OCI-LY1 (cell line): ENCODE results near the gene BMPR1B.

Experiments
- EZH2 ChIP-seq: fragments of 200-600 bp; sonication (generic), shearing (Covaris generic); IDR thresholded peaks from 2 replicates; pipeline ENCODE4 v1.8.0; 2017; ENCODE audit warnings: borderline replicate concordance, mixed run types, mild to moderate bottlenecking, antibody characterized with exemption, low read length, moderate library complexity, mixed read lengths
- TF ChIP-seq, protein P1 (sequence below): fragments of 200-600 bp; sonication (generic), shearing (Covaris generic); IDR thresholded peaks from 2 replicates; pipeline ENCODE4 v1.5.1; 2017; ENCODE audit warnings: mild to moderate bottlenecking, antibody characterized with exemption, low read length, moderate library complexity, mixed read lengths

DNA sequence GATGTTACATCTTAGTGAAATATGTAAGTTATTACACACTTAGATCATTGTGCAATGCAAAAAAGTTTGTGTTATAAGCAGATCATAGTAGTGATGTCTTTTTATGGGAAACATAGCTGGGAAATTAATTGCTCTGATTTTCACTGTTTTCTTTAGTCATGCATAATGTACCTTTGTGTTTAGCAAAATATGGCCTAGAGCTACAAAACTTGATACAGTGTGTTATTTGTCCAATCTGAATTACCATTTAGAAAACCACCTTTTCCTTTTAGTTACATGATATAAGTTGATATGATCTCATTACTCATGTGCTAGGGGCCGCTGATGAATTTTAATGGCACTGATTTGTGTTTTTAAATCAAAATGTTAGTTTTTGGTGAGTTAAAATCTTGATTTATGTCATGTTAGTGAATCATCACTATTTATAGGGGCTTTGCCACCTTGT is 2.0 kb downstream of the BMPR1B start:
- TF ChIP-seq, protein P1, sequence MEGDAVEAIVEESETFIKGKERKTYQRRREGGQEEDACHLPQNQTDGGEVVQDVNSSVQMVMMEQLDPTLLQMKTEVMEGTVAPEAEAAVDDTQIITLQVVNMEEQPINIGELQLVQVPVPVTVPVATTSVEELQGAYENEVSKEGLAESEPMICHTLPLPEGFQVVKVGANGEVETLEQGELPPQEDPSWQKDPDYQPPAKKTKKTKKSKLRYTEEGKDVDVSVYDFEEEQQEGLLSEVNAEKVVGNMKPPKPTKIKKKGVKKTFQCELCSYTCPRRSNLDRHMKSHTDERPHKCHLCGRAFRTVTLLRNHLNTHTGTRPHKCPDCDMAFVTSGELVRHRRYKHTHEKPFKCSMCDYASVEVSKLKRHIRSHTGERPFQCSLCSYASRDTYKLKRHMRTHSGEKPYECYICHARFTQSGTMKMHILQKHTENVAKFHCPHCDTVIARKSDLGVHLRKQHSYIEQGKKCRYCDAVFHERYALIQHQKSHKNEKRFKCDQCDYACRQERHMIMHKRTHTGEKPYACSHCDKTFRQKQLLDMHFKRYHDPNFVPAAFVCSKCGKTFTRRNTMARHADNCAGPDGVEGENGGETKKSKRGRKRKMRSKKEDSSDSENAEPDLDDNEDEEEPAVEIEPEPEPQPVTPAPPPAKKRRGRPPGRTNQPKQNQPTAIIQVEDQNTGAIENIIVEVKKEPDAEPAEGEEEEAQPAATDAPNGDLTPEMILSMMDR, result no peak
- TF ChIP-seq EZH2, result no peak
